GM21619 (cell line): ENCODE measurements around the gene SIGLEC9.

Experiments
- ATAC-seq: cut with Tn5 transposase; IDR thresholded peaks from one replicate; pipeline ENCODE4 v1.9.1; 2021; ENCODE audit not compliant: unreplicated experiment

Gene SIGLEC9

DNA sequence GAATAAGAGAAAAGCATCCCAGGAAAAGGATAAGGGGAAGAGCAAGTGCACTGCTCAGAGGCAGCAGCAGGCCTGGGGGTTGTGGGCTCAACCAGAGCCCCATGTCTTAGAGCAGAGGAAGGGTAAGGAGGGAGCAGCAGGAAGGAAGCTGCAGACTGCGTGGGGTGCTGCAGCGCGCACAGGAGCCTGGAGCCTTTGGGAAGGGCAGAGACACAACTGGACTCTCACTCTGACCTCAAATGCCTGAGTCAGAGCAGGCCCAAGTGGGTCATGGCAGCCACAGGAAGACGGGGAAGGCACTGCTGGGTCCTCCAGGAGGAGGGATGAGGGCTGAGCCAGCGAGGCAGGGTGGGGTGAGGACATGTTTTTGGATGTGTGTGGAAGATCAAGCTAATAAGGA, 49.0 kb downstream of the SIGLEC9 start:
- ATAC-seq, result no peak

DNA sequence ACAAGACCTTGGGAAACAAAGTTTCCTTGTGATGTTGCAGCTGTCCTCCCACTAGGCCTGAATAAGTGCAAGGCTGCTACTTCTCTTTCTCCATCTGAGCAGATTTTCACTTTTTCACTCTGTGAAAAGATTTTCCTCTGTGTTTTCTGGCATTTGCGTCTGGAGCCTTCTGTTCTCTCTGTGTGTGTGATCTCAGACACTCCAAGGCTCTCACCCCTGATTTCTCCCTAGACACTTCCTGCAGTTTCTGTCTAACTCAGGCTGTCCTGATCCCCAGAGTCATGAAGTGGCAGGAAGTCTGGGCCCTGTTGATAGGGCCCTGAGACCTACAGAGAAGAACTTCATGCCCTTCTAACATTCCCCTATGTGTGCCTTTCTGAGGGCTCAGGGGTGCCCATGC, 54.5 kb downstream of the SIGLEC9 start:
- ATAC-seq, result no peak
